HTR-8/SVneo (cell line): ENCODE data around the gene ABHD8.
"Not testable (repeated sequence)": the region's sequence is repeated elsewhere in the genome, so short reads cannot be mapped to it uniquely, and the experiment has no call there.

Source experiments
- DNase-seq: peaks from one replicate; pipeline ENCODE4 v3.0.0; 2011; ENCODE audit warnings: low spot score, mixed read lengths; ENCODE audit not compliant: insufficient read length
- FAIRE-seq: peaks from 2 replicates; lab custom pipeline; 2011; peaks lifted over from hg19 to GRCh38; lab: Jason Lieb, UNC

Gene ABHD8

DNA sequence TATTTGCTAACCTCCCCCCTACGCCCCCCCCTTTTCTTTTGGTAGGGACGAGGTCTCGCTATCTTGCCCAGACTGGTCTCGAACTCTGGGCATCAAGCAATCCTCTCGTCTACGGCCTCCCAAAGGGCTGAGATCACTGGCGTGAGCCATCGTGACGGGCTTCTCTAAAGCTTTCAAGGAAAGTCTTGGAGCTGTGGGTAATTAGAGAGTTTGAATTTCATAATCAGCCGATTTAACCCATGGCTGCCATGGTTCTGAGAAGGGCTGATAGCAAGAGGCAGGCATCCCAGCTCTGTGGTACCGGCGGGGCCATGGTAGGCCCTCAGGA is 679 bp upstream of the ABHD8 start:
- no peak for DNase-seq
- no peak for FAIRE-seq

- DNase-seq: no peak
- FAIRE-seq: no peak
Measured at GRCh38 chr19:17302391-17303166, 646 bp downstream of the ABHD8 start.

GRCh38 chr19:17300992-17301619 is 2.1 kb downstream of the ABHD8 start:
- DNase-seq (no peak), FAIRE-seq (no peak)

- no peak for DNase-seq
- FAIRE-seq: no peak
Measured at GRCh38 chr19:17296976-17297375, 6.2 kb downstream of the ABHD8 start.

DNA sequence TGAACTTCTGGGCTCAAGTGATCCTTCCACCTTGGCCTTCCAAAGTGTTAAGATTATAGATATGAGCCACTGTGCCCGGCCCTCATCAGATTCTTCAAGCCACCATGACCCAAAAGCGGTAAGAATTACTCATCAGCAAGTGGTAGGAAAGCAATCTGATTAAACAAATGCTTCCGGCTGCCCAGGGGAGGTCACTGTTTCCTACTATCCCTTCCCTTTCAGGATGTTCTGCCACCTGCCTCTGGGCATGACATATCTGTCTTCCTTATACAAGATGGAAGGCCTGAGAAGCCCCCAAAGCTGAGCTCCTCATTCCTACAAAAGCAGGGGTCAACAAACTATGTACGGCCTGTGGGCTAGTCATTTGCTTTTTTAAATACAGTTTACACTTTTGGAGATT is 7.0 kb downstream of the ABHD8 start:
- FAIRE-seq (no peak), DNase-seq (peak; percentile 71)

DNA sequence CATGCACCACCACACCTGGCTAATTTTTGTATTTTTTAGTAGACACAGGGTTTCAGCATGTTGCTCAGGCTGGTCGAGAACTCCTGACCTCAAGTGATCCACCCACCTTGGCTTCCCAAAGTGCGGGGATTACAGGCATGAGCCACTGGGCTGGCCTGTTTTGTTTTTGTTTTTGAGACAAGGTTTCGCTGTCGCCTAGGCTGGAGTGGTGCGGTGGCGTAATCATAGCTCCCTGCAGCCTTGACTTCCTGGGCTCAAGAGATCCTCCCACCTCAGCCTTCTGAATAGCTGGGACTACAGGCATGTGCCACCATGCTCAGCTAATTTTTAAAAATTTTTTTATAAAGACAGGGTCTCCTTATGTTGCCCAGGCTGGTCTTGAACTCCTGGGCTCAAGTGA is 7.7 kb downstream of the ABHD8 start:
- not testable (repeated sequence) for FAIRE-seq, DNase-seq

DNA sequence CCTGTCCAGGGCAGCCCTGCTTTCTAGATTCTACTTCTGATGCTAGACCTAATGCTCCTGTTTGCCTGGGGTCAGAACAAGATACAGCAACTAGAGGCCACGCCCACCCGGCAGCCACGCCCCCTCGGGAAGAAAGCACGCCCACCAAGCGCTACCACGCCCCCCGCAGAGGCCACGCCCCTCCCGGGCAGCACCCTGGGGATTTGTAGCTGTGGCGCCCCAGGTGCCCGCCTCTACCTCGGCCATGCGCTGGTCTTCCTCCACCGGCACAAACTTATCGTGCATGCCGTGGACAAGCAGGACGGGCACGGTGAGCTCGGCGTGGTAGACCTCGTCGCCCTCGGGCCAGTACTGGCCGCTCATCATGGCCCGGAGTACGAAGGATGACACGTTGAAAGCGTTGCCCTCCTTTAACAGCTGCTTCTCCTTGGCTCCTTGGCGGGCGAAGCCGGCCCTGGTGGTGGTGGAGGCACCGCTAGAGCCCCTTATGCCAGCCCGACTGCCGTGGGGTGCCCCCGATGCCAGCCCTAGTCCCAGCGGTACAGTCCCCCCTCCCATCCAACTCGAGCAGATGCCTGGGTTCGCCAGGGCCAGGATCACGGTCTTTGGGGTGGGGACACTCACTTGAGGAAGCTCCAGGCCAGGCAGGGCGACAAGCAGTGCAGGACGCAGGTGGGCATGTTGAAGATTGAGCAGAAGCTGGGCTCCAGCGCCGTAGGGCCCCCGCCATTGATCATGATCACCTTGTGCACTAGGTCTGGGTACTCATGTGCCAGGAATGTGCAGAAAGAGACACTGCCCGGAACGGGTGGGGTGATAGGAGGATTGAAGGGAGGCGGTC is 9.0 kb downstream of the ABHD8 start:
- FAIRE-seq: no peak
- DNase-seq: no peak

DNA sequence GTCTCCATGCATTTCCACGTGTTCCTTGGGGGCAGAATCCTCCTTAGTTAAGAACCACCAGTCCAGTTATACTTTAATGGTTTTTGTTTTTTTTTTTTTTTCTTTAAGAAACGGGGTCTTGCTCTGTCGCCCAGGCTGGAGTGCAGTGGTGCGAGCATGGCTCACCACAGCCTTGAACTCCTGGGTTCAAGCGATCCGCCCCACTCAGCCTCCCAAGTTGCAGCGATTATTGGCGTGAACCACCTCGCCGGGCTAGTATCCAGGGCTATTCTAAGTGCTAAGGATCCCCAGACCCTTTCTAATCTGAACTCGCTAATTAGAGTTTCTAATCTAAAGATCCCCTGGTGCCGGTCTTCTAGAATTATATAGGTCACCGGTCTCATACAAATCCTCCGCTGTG is 9.6 kb downstream of the ABHD8 start:
- no peak for DNase-seq
- no peak for FAIRE-seq

- DNase-seq (peak; percentile 85), FAIRE-seq (no peak)
Measured at GRCh38 chr19:17292301-17293074, 10.7 kb downstream of the ABHD8 start.

- FAIRE-seq: no peak
- peak; percentile 60 for DNase-seq
Measured at GRCh38 chr19:17289489-17289888, 13.7 kb downstream of the ABHD8 start.

GRCh38 chr19:17286752-17287151 is 16.5 kb downstream of the ABHD8 start:
- no peak for DNase-seq
- no peak for FAIRE-seq

DNA sequence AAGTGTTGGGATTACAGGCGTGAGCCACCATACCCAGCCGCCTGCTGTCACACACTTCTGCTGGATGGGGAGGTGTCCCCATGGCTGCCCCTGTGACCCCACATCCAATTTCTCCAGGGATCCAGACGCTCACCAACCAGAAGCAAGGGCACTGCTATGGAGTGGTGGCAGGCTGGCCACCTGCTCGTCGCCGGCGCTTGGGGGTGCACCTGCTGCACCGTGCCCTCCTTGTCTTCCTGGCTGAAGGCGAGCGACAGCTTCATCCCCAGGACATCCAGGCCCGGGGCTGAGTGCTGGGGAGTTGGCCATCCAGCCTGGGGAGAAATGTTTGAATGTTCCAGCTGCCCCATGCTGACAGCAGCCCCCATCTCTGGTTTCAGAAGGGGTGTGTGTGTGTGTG is 17.0 kb downstream of the ABHD8 start:
- no peak for FAIRE-seq

GRCh38 chr19:17285415-17286135 is 17.6 kb downstream of the ABHD8 start:
- FAIRE-seq: no peak
- no peak for DNase-seq

More for the DNA sequence above, 17.0 kb downstream of the ABHD8 start:
- DNase-seq: no peak

DNA sequence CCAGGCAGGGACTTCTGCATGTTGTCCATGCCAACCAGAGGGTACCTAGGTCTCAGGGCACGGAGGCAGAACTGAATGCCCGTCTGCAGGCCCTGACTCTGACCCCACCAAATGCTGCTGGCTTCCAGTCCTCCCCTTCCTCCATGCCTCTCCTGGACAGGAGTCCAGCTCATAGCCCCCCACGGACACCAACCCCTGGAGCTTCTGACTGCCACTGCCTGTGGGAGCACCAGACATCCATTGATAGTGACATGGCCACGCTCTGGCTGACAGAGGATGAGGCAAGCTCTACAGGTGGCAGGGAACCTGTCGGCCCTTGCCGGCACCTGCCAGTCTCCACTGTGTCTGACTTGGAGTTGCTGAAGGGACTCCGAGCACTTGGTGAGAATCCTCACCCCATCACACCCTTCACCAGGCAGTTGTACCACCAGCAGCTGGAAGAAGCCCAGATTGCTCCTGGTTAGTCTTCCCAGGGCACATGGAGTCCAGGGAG is 19.7 kb downstream of the ABHD8 start:
- FAIRE-seq: no peak
- no peak for DNase-seq

DNA sequence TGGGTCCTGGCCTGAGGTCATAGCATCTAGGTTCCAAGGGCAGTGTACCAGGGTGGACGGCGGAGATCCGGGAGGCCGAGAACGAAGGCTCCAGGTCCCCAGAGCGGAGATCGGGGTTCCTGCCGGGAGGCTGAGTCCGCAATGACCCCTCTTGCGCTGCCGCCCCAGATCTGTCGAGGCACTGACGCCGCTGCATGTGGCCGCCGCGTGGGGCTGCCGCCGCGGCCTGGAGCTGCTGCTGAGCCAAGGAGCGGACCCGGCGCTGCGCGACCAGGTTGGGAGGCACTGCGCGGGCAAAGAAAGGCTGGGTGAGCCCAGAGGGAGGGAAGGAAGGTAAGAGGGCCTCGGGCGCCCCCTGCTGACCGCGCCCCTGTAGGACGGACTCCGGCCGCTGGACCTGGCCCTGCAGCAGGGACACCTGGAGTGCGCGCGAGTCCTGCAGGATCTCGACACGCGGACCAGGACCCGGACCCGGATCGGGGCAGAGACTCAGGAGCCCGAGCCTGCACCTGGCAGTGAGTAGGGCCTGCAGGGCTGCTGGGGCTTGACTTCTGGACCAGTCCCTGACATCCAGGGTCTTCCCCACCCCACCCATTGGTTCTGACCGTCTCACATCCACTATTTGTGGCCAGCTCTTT is 20.6 kb downstream of the ABHD8 start:
- DNase-seq (peak; percentile 90), FAIRE-seq (peak; percentile 92)

- no peak for FAIRE-seq
- no peak for DNase-seq
Measured at GRCh38 chr19:17281391-17282304, 21.6 kb downstream of the ABHD8 start, which contains the start of gene ANKLE1. Gene ANKLE1 (plus strand): TSS chr19:17281901. CDS start chr19:17281921, 20 bp downstream.

DNA sequence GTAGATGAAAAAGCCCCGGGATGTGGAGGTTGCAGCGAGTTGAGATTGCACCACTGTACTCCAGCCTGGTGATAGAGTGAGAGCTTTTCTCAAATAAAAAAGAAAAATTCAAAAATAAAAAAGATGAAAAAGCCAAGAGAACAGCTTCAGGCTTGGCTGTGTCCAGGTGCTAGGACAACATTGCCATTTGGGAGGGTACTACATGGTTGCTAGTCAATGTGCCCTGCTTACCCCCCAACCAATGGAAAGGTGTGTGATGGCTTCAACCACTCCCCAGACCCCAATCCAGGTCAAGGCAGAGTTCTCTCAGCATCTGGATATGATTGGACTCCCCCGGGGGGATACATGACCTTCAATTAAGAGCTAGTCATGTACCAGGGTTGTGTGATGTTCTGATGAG is 23.8 kb downstream of the ABHD8 start:
- FAIRE-seq: no peak
- DNase-seq: no peak
